H9 (cell line): ENCODE measurements around the gene MAPT. TPM values are rescaled to one million over a fixed set of nuclear protein-coding genes. Genes with fewer than 3 reads are reported as not detected.

ENCODE experiments used
- DNase-seq: peaks from one replicate; pipeline ENCODE4 v3.0.0-alpha.2; 2017
- H2AFZ ChIP-seq: one replicate; pipeline ENCODE4 v1.6.1; 2013; ENCODE audit warnings: mild to moderate bottlenecking, low read length, control low read depth, moderate library complexity
- H2AK5ac ChIP-seq: 2 replicates; pipeline ENCODE4 v1.6.1; 2013; ENCODE audit warnings: low read length, control low read depth, mixed read lengths; ENCODE audit not compliant: insufficient read length
- H2BK120ac ChIP-seq: one replicate; pipeline ENCODE4 v1.6.1; 2013; ENCODE audit warnings: low read depth, mild to moderate bottlenecking, low read length, control low read depth, inconsistent platforms; ENCODE audit not compliant: poor library complexity, severe bottlenecking
- H2BK12ac ChIP-seq: 2 replicates; pipeline ENCODE4 v1.6.1; 2013; ENCODE audit warnings: low read length, control low read depth, mixed read lengths, low read depth; ENCODE audit not compliant: insufficient read length
- H2BK15ac ChIP-seq: 2 replicates; pipeline ENCODE4 v1.6.1; 2013; ENCODE audit warnings: low read depth, low read length, control low read depth
- H2BK20ac ChIP-seq: one replicate; pipeline ENCODE4 v1.6.1; 2013; ENCODE audit warnings: low read depth, mild to moderate bottlenecking, low read length, control low read depth, inconsistent platforms; ENCODE audit not compliant: poor library complexity, severe bottlenecking
- H2BK5ac ChIP-seq: 2 replicates; pipeline ENCODE4 v1.6.1; 2013; ENCODE audit warnings: low read length, control low read depth, mixed read lengths; ENCODE audit not compliant: insufficient read length
- H3K14ac ChIP-seq: 2 replicates; pipeline ENCODE4 v1.6.1; 2013; ENCODE audit warnings: low read length, control low read depth; ENCODE audit not compliant: insufficient read depth
- H3K18ac ChIP-seq: 2 replicates; pipeline ENCODE4 v1.6.1; 2013; ENCODE audit warnings: low read depth, mild to moderate bottlenecking, mixed read lengths, low read length, control low read depth; ENCODE audit not compliant: insufficient read length
- H3K23ac ChIP-seq: 2 replicates; pipeline ENCODE4 v1.6.1; 2013; ENCODE audit warnings: low read length, control low read depth, mixed read lengths, low read depth; ENCODE audit not compliant: insufficient read length
- H3K23me2 ChIP-seq: 2 replicates; pipeline ENCODE4 v1.6.1; 2013; ENCODE audit warnings: low read depth, mild to moderate bottlenecking, mixed read lengths, low read length, control low read depth; ENCODE audit not compliant: insufficient read length, poor library complexity, severe bottlenecking
- H3K27ac ChIP-seq: 2 replicates; pipeline ENCODE4 v1.5.1; 2013; ENCODE audit warnings: low read length, control low read depth, mixed read lengths, low read depth; ENCODE audit not compliant: insufficient read length
- H3K27me3 ChIP-seq: 2 replicates; pipeline ENCODE4 v1.6.1; 2013; ENCODE audit warnings: low read length, control low read depth, inconsistent platforms; ENCODE audit not compliant: insufficient read depth
- H3K4ac ChIP-seq: 2 replicates; pipeline ENCODE4 v1.6.1; 2013; ENCODE audit warnings: low read depth, mild to moderate bottlenecking, control low read depth, inconsistent platforms, low read length, moderate library complexity
- H3K4me1 ChIP-seq: 2 replicates; pipeline ENCODE4 v1.6.1; 2013; ENCODE audit warnings: low read length, control low read depth, inconsistent platforms; ENCODE audit not compliant: insufficient read depth
- H3K4me2 ChIP-seq: 2 replicates; pipeline ENCODE4 v1.6.1; 2013; ENCODE audit warnings: low read length, control low read depth, mixed read lengths; ENCODE audit not compliant: insufficient read length, insufficient read depth
- H3K56ac ChIP-seq: 2 replicates; pipeline ENCODE4 v1.6.1; 2013; ENCODE audit warnings: low read depth, mild to moderate bottlenecking, mixed read lengths, low read length, control low read depth; ENCODE audit not compliant: insufficient read length
- H3K79me1 ChIP-seq: 2 replicates; pipeline ENCODE4 v1.6.1; 2013; ENCODE audit warnings: low read depth, mild to moderate bottlenecking, moderate library complexity, low read length, control low read depth, inconsistent platforms; ENCODE audit not compliant: insufficient read depth, poor library complexity, severe bottlenecking
- H3K79me2 ChIP-seq: 2 replicates; pipeline ENCODE4 v1.6.1; 2013; ENCODE audit warnings: low read length, control low read depth, inconsistent platforms; ENCODE audit not compliant: insufficient read depth
- H3K9ac ChIP-seq: 2 replicates; pipeline ENCODE4 v1.6.1; 2013; ENCODE audit warnings: low read length, control low read depth, mixed read lengths; ENCODE audit not compliant: insufficient read length; ENCODE audit errors: extremely low read depth
- H3K9me3 ChIP-seq: one replicate; pipeline ENCODE4 v1.6.1; 2013; ENCODE audit warnings: low read depth, low read length, inconsistent platforms; ENCODE audit not compliant: control insufficient read depth
- H3T11ph ChIP-seq: one replicate; pipeline ENCODE4 v1.6.1; 2013; ENCODE audit warnings: mild to moderate bottlenecking, low read length, control low read depth, inconsistent platforms
- H4K20me1 ChIP-seq: one replicate; pipeline ENCODE4 v1.6.1; 2013; ENCODE audit not compliant: control insufficient read depth, insufficient read length, insufficient read depth
- H4K5ac ChIP-seq: 2 replicates; pipeline ENCODE4 v1.6.1; 2013; ENCODE audit warnings: low read depth, mild to moderate bottlenecking, mixed read lengths, low read length, control low read depth; ENCODE audit not compliant: insufficient read length
- H4K8ac ChIP-seq: replicated peaks from 2 replicates; pipeline ENCODE4 v1.6.1; 2013; ENCODE audit warnings: low read length, control low read depth, mixed read lengths, low read depth; ENCODE audit not compliant: insufficient read length
- H4K91ac ChIP-seq: 2 replicates; pipeline ENCODE4 v1.6.1; 2013; ENCODE audit warnings: low read depth, mild to moderate bottlenecking, moderate library complexity, mixed read lengths, low read length, control low read depth; ENCODE audit not compliant: insufficient read length
- H3K27ac Mint-ChIP-seq, 3 experiments: 2 replicates in 2 of 3; 3 replicates in 1 of 3; pipeline ENCODE4 v1.8.0; 2020 to 2021; ENCODE audit warnings: mixed read lengths in 3 of 3, mild to moderate bottlenecking in 1 of 3, moderate library complexity in 1 of 3
- H3K27me3 Mint-ChIP-seq: 2 replicates; pipeline ENCODE4 v1.8.0; 2021; ENCODE audit warnings: low read depth, mild to moderate bottlenecking, moderate library complexity, mixed read lengths
- H3K36me3 Mint-ChIP-seq, 3 experiments: 2 replicates in 2 of 3; 3 replicates in 1 of 3; pipeline ENCODE4 v1.8.0; 2020 to 2021; ENCODE audit warnings: low read depth in 3 of 3, mixed read lengths in 3 of 3; ENCODE audit not compliant: insufficient read depth in 1 of 3
- H3K4me1 Mint-ChIP-seq, 2 experiments: 2 replicates each; pipeline ENCODE4 v1.8.0; 2020; ENCODE audit warnings: mixed read lengths in 2 of 2
- H3K4me3 Mint-ChIP-seq, 2 experiments: 2 replicates in 1 of 2; 3 replicates in 1 of 2; pipeline ENCODE4 v1.8.0; 2020 to 2021; ENCODE audit warnings: mild to moderate bottlenecking in 2 of 2, mixed read lengths in 2 of 2, moderate library complexity in 1 of 2
- H3K9me3 Mint-ChIP-seq, 2 experiments: 2 replicates in 1 of 2; 3 replicates in 1 of 2; pipeline ENCODE4 v1.8.0; 2020; ENCODE audit warnings: mild to moderate bottlenecking in 2 of 2, mixed read lengths in 2 of 2, moderate library complexity in 1 of 2
- WGBS: extraction: QIAGEN DNeasy Blood & Tissue Kit; methylation state at CpG from one replicate; pipeline ENCODE4 v1.1.7; 2013; ENCODE audit warnings: missing lambda C conversion rate, low lambda C conversion rate, mixed read lengths; ENCODE audit not compliant: insufficient read length; ENCODE audit errors: extremely low coverage; 5-methylcytosine and 5-hydroxymethylcytosine counted together
- total RNA-seq: library from RNA; stranded (reverse); gene quantifications from 2 replicates; pipeline ENCODE4 v1.2.1, GENCODE V29; 2021
- TF ChIP-seq, protein P1 (sequence below): fragments of 200-600 bp; sonication (generic); conservative IDR thresholded peaks from 3 replicates; pipeline ENCODE4 v1.8.0; 2021; ENCODE audit warnings: antibody characterized with exemption, mild to moderate bottlenecking

Gene MAPT
- total RNA-seq, 1 experiment from 2014 or later: 1.6 TPM

DNA sequence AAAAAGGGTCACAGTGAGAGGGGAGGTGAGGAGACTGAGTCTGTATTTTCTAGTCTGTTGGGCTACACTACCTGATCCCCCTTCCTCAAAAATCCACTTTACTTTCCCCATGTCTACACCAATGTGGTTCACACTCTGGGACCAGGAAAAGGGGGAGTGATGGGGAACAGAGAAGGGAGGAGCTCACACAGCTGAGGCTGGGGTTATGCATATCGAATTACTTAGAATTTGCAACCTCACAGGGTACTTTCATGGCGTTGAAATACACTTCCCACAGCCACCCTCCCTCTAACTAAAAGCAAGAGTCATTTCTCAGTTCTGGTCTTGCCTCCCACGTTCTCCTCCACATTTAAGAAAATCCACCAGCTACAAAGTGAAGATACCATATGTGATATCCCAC lies 14.1 kb downstream of the MAPT start:
- Histone ChIP-seq H3K4me1 (no peaks in the 10 kb centered on the region; the same call in 1 of the 2 replicates), H2BK120ac (no peak overlapping the region), H4K91ac (no peak overlapping the region), H3K14ac (no peak overlapping the region), H2BK5ac (no peak overlapping the region), H2AFZ (no peak overlapping the region), H3K56ac (no peak overlapping the region), H3K23me2 (no peaks in the 10 kb centered on the region), H4K8ac (no peak overlapping the region), H3K27ac (no peak overlapping the region), H3K27me3 (no peaks in the 10 kb centered on the region), H2AK5ac (no peak overlapping the region), H3K4me2 (no peak overlapping the region), H3K18ac (no peak overlapping the region), H3K79me1 (no peaks in the 10 kb centered on the region), H3K9ac (no peak overlapping the region), H4K20me1 (no peaks in the 10 kb centered on the region), H3K79me2 (no peaks in the 10 kb centered on the region), H3K4ac (no peak overlapping the region), H3K23ac (no peak overlapping the region), H2BK12ac (no peak overlapping the region), H2BK20ac (no peak overlapping the region), H4K5ac (no peak overlapping the region), H2BK15ac (no peak overlapping the region), H3K9me3 (no peaks in the 10 kb centered on the region), H3T11ph (no peak overlapping the region)
- WGBS: no CpG with 5 or more reads among the region's 3 CpGs
- Mint-ChIP-seq H3K9me3 (peaks cover 8 to 12% of the 10 kb centered on the region in 2 experiments), H3K27ac (no peak overlapping the region; a peak in 1 of 7 replicates), H3K36me3 (peaks cover 0 to 10% (median 5%) of the 10 kb centered on the region in 3 experiments; a peak in 3 of 7 replicates), H3K4me3 (no peak overlapping the region; a peak in 1 of 5 replicates), H3K4me1 (peaks cover 8 to 23% of the 10 kb centered on the region in 2 experiments), H3K27me3 (peaks cover 30% of the 10 kb centered on the region)
- TF ChIP-seq, protein P1, sequence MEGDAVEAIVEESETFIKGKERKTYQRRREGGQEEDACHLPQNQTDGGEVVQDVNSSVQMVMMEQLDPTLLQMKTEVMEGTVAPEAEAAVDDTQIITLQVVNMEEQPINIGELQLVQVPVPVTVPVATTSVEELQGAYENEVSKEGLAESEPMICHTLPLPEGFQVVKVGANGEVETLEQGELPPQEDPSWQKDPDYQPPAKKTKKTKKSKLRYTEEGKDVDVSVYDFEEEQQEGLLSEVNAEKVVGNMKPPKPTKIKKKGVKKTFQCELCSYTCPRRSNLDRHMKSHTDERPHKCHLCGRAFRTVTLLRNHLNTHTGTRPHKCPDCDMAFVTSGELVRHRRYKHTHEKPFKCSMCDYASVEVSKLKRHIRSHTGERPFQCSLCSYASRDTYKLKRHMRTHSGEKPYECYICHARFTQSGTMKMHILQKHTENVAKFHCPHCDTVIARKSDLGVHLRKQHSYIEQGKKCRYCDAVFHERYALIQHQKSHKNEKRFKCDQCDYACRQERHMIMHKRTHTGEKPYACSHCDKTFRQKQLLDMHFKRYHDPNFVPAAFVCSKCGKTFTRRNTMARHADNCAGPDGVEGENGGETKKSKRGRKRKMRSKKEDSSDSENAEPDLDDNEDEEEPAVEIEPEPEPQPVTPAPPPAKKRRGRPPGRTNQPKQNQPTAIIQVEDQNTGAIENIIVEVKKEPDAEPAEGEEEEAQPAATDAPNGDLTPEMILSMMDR: no peak
- DNase-seq: peak; percentile 31
